ENCODE results near the gene ZNF777. TPM values are rescaled to one million over a fixed set of nuclear protein-coding genes. Genes with fewer than 3 reads are reported as not detected.

ZNF777 gene
- total and polyA plus RNA-seq, 9 of the 15 experiments (the other 6 are each of a cell fraction or from before 2014, with no cell fraction given) = 0.11 to 32.6 (median 9.0) TPM

DNA sequence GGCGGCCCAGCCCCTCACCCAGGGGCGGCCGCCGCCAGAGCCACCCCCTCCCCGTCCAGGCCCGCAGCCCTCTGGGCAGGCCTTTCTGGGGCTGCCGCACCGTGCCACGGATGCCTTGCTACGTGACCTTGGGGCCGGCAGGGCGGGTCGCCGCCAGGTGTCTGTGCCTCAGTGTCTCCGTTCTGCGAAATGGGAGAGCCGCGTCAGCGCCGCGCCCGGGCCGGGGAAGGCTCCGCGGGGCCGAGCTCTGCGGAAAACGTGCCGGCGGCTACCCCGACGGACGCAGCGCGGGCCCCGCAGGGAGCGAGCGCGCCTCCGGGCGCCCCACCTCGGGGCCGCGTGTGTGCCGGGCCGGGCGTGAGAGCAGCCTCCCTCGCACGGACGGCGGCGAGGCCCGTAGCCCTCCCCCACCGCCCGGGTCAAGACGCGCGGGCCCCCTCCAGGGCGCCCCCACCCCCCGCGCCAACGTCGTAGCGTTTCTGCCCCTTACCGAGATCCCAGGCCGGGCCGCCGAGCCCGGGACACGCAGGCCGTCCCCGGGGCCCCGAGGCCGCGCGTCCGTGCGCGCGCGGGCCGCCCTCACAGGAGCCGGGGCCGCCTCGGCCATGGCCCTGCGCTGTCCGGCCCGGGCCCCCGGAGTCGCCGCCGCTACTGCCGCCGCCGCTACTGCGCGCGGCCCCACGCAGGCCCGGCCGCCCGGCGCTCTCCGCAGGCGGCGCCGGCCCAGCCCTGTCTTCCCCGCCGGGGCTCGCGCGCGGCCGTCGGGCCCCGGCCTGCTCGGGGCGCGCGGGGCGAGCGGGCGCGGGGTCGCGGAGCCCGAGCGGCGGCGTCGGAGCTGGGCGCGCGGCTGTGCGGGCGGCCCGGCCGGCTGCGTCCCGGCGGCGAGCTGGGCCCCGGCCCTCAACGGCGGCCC, 1.1 kb downstream of the ZNF777 start (continued):
- TF ChIP-seq ZNF174 (CRISPR knock-in tag; IDR thresholded peaks at IDR 0.05) (no peak), PPARD (CRISPR knock-in tag; IDR thresholded peaks at IDR 0.05) (no peak), ZFX (CRISPR knock-in tag; IDR thresholded peaks at IDR 0.05) (peak; percentile 75), ZKSCAN3 (CRISPR knock-in tag; IDR thresholded peaks at IDR 0.05) (no peak), KDM2B (CRISPR knock-in tag; IDR thresholded peaks at IDR 0.05) (0 out of 2 replicates have a peak, but pooled peaks have one; percentile 13), SOX6 (IDR thresholded peaks at IDR 0.05) (no peak), PRMT5 (CRISPR knock-in tag; IDR thresholded peaks at IDR 0.05) (no peak), FIP1L1 (IDR thresholded peaks at IDR 0.05; ENCODE audit: low read depth, low read length, poor library complexity, severe bottlenecking) (peak; percentile 80), RCOR1 (IDR thresholded peaks at IDR 0.05; ENCODE audit: borderline replicate concordance in 1 of 2, low read depth in 2 of 2, low read length in 2 of 2) (0 out of 4 replicates have a peak, but pooled peaks of 1 of the 2 experiments have one; percentile 21)
- TF ChIP-seq, protein P1, sequence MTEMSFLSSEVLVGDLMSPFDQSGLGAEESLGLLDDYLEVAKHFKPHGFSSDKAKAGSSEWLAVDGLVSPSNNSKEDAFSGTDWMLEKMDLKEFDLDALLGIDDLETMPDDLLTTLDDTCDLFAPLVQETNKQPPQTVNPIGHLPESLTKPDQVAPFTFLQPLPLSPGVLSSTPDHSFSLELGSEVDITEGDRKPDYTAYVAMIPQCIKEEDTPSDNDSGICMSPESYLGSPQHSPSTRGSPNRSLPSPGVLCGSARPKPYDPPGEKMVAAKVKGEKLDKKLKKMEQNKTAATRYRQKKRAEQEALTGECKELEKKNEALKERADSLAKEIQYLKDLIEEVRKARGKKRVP (CRISPR knock-in tag; IDR thresholded peaks at IDR 0.05) = no peak
- TF ChIP-seq, protein P2, sequence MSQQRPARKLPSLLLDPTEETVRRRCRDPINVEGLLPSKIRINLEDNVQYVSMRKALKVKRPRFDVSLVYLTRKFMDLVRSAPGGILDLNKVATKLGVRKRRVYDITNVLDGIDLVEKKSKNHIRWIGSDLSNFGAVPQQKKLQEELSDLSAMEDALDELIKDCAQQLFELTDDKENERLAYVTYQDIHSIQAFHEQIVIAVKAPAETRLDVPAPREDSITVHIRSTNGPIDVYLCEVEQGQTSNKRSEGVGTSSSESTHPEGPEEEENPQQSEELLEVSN (IDR thresholded peaks at IDR 0.05; ENCODE audit: borderline replicate concordance in 1 of 2, extremely low read depth in 1 of 2, insufficient read depth in 1 of 2, insufficient read length in 1 of 2, low read depth in 1 of 2, low read length in 1 of 2, poor library complexity in 1 of 2, severe bottlenecking in 1 of 2) = peak; percentile 24 to 83
- TF ChIP-seq, protein P3, sequence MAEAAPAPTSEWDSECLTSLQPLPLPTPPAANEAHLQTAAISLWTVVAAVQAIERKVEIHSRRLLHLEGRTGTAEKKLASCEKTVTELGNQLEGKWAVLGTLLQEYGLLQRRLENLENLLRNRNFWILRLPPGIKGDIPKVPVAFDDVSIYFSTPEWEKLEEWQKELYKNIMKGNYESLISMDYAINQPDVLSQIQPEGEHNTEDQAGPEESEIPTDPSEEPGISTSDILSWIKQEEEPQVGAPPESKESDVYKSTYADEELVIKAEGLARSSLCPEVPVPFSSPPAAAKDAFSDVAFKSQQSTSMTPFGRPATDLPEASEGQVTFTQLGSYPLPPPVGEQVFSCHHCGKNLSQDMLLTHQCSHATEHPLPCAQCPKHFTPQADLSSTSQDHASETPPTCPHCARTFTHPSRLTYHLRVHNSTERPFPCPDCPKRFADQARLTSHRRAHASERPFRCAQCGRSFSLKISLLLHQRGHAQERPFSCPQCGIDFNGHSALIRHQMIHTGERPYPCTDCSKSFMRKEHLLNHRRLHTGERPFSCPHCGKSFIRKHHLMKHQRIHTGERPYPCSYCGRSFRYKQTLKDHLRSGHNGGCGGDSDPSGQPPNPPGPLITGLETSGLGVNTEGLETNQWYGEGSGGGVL (CRISPR knock-in tag; IDR thresholded peaks at IDR 0.05) = no peak
- TF ChIP-seq, protein P4, sequence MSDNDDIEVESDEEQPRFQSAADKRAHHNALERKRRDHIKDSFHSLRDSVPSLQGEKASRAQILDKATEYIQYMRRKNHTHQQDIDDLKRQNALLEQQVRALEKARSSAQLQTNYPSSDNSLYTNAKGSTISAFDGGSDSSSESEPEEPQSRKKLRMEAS (CRISPR knock-in tag; IDR thresholded peaks at IDR 0.05) = peak; percentile 47; the same call in 1 of the 2 replicates
- TF ChIP-seq, protein P5, sequence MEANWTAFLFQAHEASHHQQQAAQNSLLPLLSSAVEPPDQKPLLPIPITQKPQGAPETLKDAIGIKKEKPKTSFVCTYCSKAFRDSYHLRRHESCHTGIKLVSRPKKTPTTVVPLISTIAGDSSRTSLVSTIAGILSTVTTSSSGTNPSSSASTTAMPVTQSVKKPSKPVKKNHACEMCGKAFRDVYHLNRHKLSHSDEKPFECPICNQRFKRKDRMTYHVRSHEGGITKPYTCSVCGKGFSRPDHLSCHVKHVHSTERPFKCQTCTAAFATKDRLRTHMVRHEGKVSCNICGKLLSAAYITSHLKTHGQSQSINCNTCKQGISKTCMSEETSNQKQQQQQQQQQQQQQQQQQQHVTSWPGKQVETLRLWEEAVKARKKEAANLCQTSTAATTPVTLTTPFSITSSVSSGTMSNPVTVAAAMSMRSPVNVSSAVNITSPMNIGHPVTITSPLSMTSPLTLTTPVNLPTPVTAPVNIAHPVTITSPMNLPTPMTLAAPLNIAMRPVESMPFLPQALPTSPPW (CRISPR knock-in tag; IDR thresholded peaks at IDR 0.05) = peak; percentile 49; the same call in 1 of the 2 replicates
- TF ChIP-seq, protein P6, sequence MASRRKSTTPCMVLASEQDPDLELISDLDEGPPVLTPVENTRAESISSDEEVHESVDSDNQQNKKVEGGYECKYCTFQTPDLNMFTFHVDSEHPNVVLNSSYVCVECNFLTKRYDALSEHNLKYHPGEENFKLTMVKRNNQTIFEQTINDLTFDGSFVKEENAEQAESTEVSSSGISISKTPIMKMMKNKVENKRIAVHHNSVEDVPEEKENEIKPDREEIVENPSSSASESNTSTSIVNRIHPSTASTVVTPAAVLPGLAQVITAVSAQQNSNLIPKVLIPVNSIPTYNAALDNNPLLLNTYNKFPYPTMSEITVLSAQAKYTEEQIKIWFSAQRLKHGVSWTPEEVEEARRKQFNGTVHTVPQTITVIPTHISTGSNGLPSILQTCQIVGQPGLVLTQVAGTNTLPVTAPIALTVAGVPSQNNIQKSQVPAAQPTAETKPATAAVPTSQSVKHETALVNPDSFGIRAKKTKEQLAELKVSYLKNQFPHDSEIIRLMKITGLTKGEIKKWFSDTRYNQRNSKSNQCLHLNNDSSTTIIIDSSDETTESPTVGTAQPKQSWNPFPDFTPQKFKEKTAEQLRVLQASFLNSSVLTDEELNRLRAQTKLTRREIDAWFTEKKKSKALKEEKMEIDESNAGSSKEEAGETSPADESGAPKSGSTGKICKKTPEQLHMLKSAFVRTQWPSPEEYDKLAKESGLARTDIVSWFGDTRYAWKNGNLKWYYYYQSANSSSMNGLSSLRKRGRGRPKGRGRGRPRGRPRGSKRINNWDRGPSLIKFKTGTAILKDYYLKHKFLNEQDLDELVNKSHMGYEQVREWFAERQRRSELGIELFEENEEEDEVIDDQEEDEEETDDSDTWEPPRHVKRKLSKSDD (conservative IDR thresholded peaks at IDR 0.05; ENCODE audit: low read length) = no peak

Measured in K562 (cell line).